C4-2B (cell line): ENCODE results near the gene CFH.
"Not testable (repeated sequence)": the region's sequence is repeated elsewhere in the genome, so short reads cannot be mapped to it uniquely, and the experiment has no call there.

Experiments used
- H3K27ac ChIP-seq: fragments of 450-650 bp; 2 replicates; pipeline ENCODE4 v1.5.1; 2017
- CTCF ChIP-seq: fragments of 450-650 bp; conservative IDR thresholded peaks from 2 replicates; pipeline ENCODE4 v1.5.1; 2017; ENCODE audit warnings: mild to moderate bottlenecking
- ZFX ChIP-seq: fragments of 450-650 bp; IDR thresholded peaks from 2 replicates; pipeline ENCODE4 v1.6.1; 2017

The CFH gene

GRCh38 chr1:196623079-196623478, 28.8 kb upstream of the CFH start:
- H3K27ac ChIP-seq: no peak overlapping the region
- TF ChIP-seq ZFX (no peak), CTCF (no peak)

GRCh38 chr1:196628838-196629237, 23.0 kb upstream of the CFH start:
- H3K27ac ChIP-seq: no peak overlapping the region
- TF ChIP-seq CTCF (no peak), ZFX (no peak)

- TF ChIP-seq CTCF: no peak
- no peak for TF ChIP-seq ZFX
Observed at GRCh38 chr1:196637606-196638005, 14.2 kb upstream of the CFH start.

GRCh38 chr1:196638466-196638865, 13.4 kb upstream of the CFH start:
- TF ChIP-seq ZFX (no peak), CTCF (no peak)
- H3K27ac ChIP-seq: no peak overlapping the region

More at GRCh38 chr1:196637606-196638005, 14.2 kb upstream of the CFH start:
- no peak overlapping the region for H3K27ac ChIP-seq

- not testable (repeated sequence) for H3K27ac ChIP-seq
Observed at GRCh38 chr1:196639291-196639690, 12.6 kb upstream of the CFH start.

GRCh38 chr1:196640976-196641375, 10.9 kb upstream of the CFH start:
- TF ChIP-seq CTCF (no peak), ZFX (no peak)
- no peak overlapping the region for H3K27ac ChIP-seq

- no peak overlapping the region for H3K27ac ChIP-seq
Observed at GRCh38 chr1:196649990-196650389, 1.9 kb upstream of the CFH start.

More at GRCh38 chr1:196649990-196650389, 1.9 kb upstream of the CFH start:
- TF ChIP-seq CTCF (no peak), ZFX (no peak)
